Measurements from ENCODE around the gene CHST11. TPM values are rescaled to one million over a fixed set of nuclear protein-coding genes. Genes with fewer than 3 reads are reported as not detected.

The CHST11 gene
- total RNA-seq, 3 donors from 2014 or later: 12.5 to 16.4 (median 15.5) TPM

DNA sequence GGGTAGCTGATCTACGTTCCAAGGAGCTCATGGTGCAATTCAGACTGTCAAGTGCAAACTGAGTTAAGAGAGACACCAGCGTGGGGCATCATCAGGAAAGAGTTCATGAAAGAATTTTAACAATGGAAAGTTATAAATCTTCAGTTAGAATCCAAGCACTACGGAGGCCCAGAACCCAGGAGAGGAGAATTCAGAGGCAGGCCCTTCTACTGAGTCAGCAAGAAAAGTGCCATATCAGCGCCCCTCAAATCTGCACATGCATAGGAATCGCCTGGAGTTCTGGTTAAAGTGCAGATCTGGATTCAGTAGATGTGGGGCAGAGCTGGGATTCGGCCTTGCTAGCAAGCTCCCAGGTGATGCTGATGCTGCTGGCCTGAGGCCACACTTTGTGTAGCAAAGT is 45.9 kb downstream of the CHST11 start:
- intact Hi-C loops (cut with DNase I; ENCODE audit: low total_unique reads): no loop called here
- no peaks in the 10 kb centered on the region for H3K27me3 ChIP-seq

DNA sequence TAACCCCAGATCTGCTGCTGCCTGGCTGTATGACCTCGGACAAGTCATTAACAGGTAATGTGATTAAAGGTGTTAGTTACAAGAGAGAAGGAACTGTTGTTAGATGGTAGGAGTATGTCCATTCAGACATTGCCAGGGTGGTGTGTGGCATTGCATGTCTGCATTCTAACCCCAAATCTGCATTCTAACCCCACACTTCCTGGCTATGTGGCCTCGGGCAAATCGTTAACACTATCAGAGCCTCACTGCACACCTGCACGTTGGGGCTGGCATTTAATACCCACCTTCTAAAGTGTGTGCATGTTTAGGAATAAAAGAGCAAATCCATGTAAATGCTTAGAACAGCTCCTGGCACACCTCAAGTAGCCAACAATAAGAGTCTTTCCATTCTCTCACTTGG is 46.4 kb downstream of the CHST11 start:
- intact Hi-C loops (cut with DNase I; ENCODE audit: low total_unique reads): no loop called here
- Histone ChIP-seq H3K27me3 (no peaks in the 10 kb centered on the region), H3K9me3 (no peaks in the 10 kb centered on the region), H3K27ac (no peak overlapping the region), H3K4me3 (no peak overlapping the region), H3K36me3 (no peaks in the 10 kb centered on the region), H3K4me1 (no peaks in the 10 kb centered on the region)
- TF ChIP-seq POLR2AphosphoS5 (IDR thresholded peaks at IDR 0.05): no peak
- TF ChIP-seq, protein P1, sequence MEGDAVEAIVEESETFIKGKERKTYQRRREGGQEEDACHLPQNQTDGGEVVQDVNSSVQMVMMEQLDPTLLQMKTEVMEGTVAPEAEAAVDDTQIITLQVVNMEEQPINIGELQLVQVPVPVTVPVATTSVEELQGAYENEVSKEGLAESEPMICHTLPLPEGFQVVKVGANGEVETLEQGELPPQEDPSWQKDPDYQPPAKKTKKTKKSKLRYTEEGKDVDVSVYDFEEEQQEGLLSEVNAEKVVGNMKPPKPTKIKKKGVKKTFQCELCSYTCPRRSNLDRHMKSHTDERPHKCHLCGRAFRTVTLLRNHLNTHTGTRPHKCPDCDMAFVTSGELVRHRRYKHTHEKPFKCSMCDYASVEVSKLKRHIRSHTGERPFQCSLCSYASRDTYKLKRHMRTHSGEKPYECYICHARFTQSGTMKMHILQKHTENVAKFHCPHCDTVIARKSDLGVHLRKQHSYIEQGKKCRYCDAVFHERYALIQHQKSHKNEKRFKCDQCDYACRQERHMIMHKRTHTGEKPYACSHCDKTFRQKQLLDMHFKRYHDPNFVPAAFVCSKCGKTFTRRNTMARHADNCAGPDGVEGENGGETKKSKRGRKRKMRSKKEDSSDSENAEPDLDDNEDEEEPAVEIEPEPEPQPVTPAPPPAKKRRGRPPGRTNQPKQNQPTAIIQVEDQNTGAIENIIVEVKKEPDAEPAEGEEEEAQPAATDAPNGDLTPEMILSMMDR (IDR thresholded peaks at IDR 0.05): no peak
- no peak for TF ChIP-seq POLR2A (IDR thresholded peaks at IDR 0.05)
- no peak for DNase-seq (ENCODE audit: low spot score in 2 of 2)

More for the DNA sequence above, 45.9 kb downstream of the CHST11 start:
- Histone ChIP-seq H3K4me1 (no peaks in the 10 kb centered on the region), H3K4me3 (no peak overlapping the region), H3K36me3 (no peaks in the 10 kb centered on the region), H3K27ac (no peak overlapping the region), H3K9me3 (no peaks in the 10 kb centered on the region)
- TF ChIP-seq, protein P1 (IDR thresholded peaks at IDR 0.05): no peak
- TF ChIP-seq POLR2AphosphoS5 (IDR thresholded peaks at IDR 0.05): no peak
- no peak for TF ChIP-seq POLR2A (IDR thresholded peaks at IDR 0.05)
- DNase-seq (ENCODE audit: low spot score in 2 of 2): no peak

DNA sequence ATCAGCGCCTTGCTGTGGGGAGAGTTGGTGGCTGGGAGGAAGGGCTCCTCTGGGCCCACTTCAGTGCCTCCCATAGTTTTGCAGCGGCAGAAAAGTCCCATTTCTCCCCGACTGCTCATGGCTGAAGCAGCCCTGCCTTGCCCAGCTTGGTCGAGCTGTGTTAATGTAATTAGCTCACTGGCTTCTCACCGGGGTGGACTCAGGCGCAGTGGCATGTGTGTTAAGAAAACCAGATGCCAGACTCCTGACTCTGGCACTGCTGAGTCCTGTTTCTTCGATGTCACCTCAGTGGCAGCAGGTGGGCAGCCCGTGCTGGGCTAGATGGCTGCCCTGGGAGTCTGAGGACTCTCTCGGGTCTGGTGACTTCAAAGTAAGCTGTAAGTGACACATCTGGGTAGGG is 47.4 kb downstream of the CHST11 start:
- Histone ChIP-seq H3K36me3 (no peaks in the 10 kb centered on the region), H3K27me3 (no peaks in the 10 kb centered on the region), H3K4me1 (no peaks in the 10 kb centered on the region), H3K9me3 (no peaks in the 10 kb centered on the region), H3K4me3 (no peak overlapping the region), H3K27ac (no peak overlapping the region)
- TF ChIP-seq, protein P1 (IDR thresholded peaks at IDR 0.05): no peak
- TF ChIP-seq POLR2A (IDR thresholded peaks at IDR 0.05): no peak
- no peak for TF ChIP-seq POLR2AphosphoS5 (IDR thresholded peaks at IDR 0.05)
- intact Hi-C loops (cut with DNase I; ENCODE audit: low total_unique reads): no loop called here
- DNase-seq (ENCODE audit: low spot score in 2 of 2): no peak

DNA sequence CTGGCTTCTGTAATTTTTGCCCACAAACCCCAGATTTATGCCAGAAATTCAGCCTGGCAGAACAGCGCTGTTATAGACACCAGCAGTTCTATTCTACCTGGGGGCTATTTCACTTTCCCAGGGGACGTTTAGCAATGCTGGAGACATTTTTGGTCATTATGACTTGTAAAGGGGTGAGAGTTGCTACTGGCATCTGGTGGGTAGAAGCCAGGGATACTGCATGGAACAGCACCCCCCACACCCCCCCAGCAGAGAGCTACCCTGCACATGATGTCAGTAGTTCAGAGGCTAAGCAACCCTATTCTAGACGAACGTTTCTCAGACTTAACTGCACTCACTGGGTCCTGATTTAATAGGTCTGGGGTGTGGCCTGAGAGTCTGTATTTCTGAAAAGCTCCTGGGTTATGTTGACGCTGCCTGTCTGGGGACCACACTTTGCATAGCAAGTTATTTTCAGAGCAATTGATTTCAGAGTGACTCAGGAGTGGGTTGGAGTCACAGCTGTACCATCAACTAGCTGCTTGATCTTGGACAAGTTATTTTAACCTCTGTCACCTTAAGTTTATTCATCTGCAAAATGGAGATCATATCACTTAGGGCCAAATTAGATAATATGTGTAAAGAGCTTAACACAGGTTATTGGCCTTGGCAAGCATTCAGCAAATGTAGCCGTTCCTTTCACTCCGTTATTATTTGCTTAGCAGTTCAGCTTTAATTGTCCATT is 48.5 kb downstream of the CHST11 start:
- H3K9me3 ChIP-seq: no peaks in the 10 kb centered on the region
- TF ChIP-seq, protein P1 (IDR thresholded peaks at IDR 0.05): no peak
- H3K27ac ChIP-seq: no peak overlapping the region
- H3K4me1 ChIP-seq: no peaks in the 10 kb centered on the region
- H3K36me3 ChIP-seq: no peaks in the 10 kb centered on the region
- H3K4me3 ChIP-seq: no peak overlapping the region
- H3K27me3 ChIP-seq: no peaks in the 10 kb centered on the region
- intact Hi-C loops (cut with DNase I; ENCODE audit: low total_unique reads): no loop called here
- DNase-seq (ENCODE audit: low spot score in 2 of 2): no peak

DNA sequence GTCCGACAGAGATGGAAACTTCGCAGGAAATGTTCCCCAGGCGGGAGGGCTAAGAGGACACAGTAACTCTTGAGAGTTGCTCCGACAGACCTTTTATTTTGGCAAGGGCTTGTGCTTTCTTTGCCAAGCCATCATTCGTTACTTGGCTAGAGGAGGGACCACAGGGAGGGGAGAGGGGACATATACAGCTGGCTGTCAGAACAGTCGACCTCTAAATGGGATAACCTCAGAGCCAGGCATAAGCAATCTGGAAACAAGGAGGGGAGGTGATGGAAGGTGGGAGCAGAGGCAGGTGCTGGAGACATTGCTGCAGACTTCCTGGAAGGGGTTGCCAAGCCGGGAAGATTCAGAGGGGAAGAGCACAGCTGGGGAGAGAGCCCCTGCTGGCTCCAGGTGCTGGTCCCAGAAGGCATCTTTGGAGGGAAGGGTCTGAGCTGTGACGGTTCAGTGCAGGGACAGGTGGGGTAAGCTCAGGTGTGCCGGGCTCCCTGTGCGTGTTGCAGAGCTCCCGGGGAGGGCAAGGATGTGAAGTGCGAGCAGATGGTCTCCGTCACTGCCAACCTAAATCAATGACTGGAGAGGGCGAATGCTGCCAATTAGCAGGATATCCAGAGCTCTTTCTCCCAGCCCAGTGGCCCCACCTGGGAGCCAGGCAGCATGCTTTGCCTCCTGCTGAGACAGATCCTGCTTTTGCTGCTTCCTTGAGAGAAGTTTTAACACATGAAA is 50.1 kb downstream of the CHST11 start:
- Histone ChIP-seq H3K36me3 (no peaks in the 10 kb centered on the region), H3K27ac (no peak overlapping the region), H3K4me1 (no peaks in the 10 kb centered on the region), H3K4me3 (no peak overlapping the region), H3K9me3 (no peaks in the 10 kb centered on the region), H3K27me3 (no peaks in the 10 kb centered on the region)
- intact Hi-C loops (cut with DNase I; ENCODE audit: low total_unique reads): no loop called here
- TF ChIP-seq, protein P1 (IDR thresholded peaks at IDR 0.05): no peak
- TF ChIP-seq POLR2AphosphoS5 (IDR thresholded peaks at IDR 0.05) (no peak), POLR2A (IDR thresholded peaks at IDR 0.05) (no peak)
- no peak for DNase-seq (ENCODE audit: low spot score in 2 of 2)

Measured in breast epithelium (tissue), 4 donors.